Thoracic aorta (tissue), 2 donors: ENCODE data around the gene PRKCD. TPM values are rescaled to one million over a fixed set of nuclear protein-coding genes. Genes with fewer than 3 reads are reported as not detected.

Experiments used
- ATAC-seq: fragments of 150-250 bp; one replicate; pipeline ENCODE4 v1.8.0; 2017; ENCODE audit warnings: low read depth; ENCODE audit not compliant: insufficient number of reproducible peaks, low FRiP score
- DNase-seq: peaks from one replicate; pipeline ENCODE4 v3.0.0-alpha.2; 2020; ENCODE audit warnings: low spot score
- H3K27ac ChIP-seq, 2 donors: fragments of 200-600 bp; sonication (generic); 1 replicate in 1 of 2; 2 replicates in 1 of 2; pipeline ENCODE4 v1.5.1; 2016; ENCODE audit warnings: mild to moderate bottlenecking in 2 of 2, moderate library complexity in 2 of 2
- H3K27me3 ChIP-seq: fragments of 200-600 bp; sonication (generic); replicated peaks from 2 replicates; pipeline ENCODE4 v1.6.0; 2016; ENCODE audit warnings: mild to moderate bottlenecking; ENCODE audit not compliant: insufficient read depth
- H3K36me3 ChIP-seq: fragments of 200-600 bp; sonication (generic); one replicate; pipeline ENCODE4 v1.5.1; 2016
- H3K4me1 ChIP-seq, 2 donors: fragments of 200-600 bp; sonication (generic); 1 replicate in 1 of 2; 2 replicates in 1 of 2; pipeline versions ENCODE4 v1.5.1 to v1.6.0; 2016; ENCODE audit warnings: low read depth in 2 of 2, mild to moderate bottlenecking in 1 of 2; ENCODE audit not compliant: control insufficient read depth in 1 of 2
- H3K4me3 ChIP-seq: fragments of 200-600 bp; sonication (generic); 2 replicates; pipeline ENCODE4 v1.5.1; 2016; ENCODE audit warnings: mild to moderate bottlenecking
- H3K9me3 ChIP-seq: fragments of 200-600 bp; sonication (generic); 2 replicates; pipeline ENCODE4 v1.5.1; 2016
- CTCF ChIP-seq: fragments of 200-600 bp; sonication (generic); IDR thresholded peaks from one replicate; pipeline ENCODE4 v1.5.1; 2019; ENCODE audit warnings: antibody characterized with exemption
- total RNA-seq, 2 donors: library from RNA; depleted of rRNA; stranded (reverse); fragments of >200 nt; gene quantifications; one replicate each; pipeline versions ENCODE4 v1.1.0 to v1.2.3, GENCODE V29; 2016

The PRKCD gene
- total RNA-seq, 2 donors from 2014 or later, result 17.5 to 20.2 TPM

- ATAC-seq (no peak), DNase-seq (no peak)
- Histone ChIP-seq H3K4me1 (peaks cover 8 to 11% of the 10 kb centered on the region in 2 donors), H3K4me3 (no peak overlapping the region), H3K27me3 (no peaks in the 10 kb centered on the region), H3K27ac (no peak overlapping the region), H3K9me3 (no peaks in the 10 kb centered on the region), H3K36me3 (peaks cover 49% of the 10 kb centered on the region)
- no peak for TF ChIP-seq CTCF
These were observed 27.7 kb downstream of the PRKCD start for GRCh38 chr3:53188720-53189119.

GRCh38 chr3:53189276-53189675 lies 28.3 kb downstream of the PRKCD start:
- Histone ChIP-seq H3K36me3 (peaks cover 49% of the 10 kb centered on the region), H3K4me1 (peaks cover 12 to 16% of the 10 kb centered on the region in 2 donors), H3K9me3 (no peaks in the 10 kb centered on the region), H3K4me3 (no peak overlapping the region), H3K27me3 (no peaks in the 10 kb centered on the region), H3K27ac (no peak overlapping the region)
- no peak for TF ChIP-seq CTCF
- DNase-seq (no peak), ATAC-seq (no peak)

GRCh38 chr3:53190659-53191058 lies 29.6 kb downstream of the PRKCD start:
- Histone ChIP-seq H3K9me3 (no peaks in the 10 kb centered on the region), H3K27me3 (no peaks in the 10 kb centered on the region), H3K36me3 (peaks cover 49% of the 10 kb centered on the region), H3K4me3 (no peak overlapping the region), H3K27ac (no peak overlapping the region), H3K4me1 (peaks cover 19 to 30% of the 10 kb centered on the region in 2 donors)
- no peak for TF ChIP-seq CTCF
- DNase-seq, result no peak
- ATAC-seq, result no peak

- DNase-seq (no peak), ATAC-seq (no peak)
- H3K4me3 ChIP-seq, result no peak overlapping the region
- H3K9me3 ChIP-seq, result no peaks in the 10 kb centered on the region
- H3K36me3 ChIP-seq, result peaks cover 40% of the 10 kb centered on the region
- no peaks in the 10 kb centered on the region for H3K27me3 ChIP-seq
- H3K27ac ChIP-seq, result no peak overlapping the region
- TF ChIP-seq CTCF, result no peak
- peaks cover 22 to 35% of the 10 kb centered on the region in 2 donors for H3K4me1 ChIP-seq
These were observed 30.9 kb downstream of the PRKCD start for GRCh38 chr3:53191836-53192480.

GRCh38 chr3:53192608-53193007 lies 31.6 kb downstream of the PRKCD start:
- no peaks in the 10 kb centered on the region for H3K9me3 ChIP-seq
- peaks cover 33% of the 10 kb centered on the region for H3K36me3 ChIP-seq
- H3K4me1 ChIP-seq, result peaks cover 22 to 35% of the 10 kb centered on the region in 2 donors
- no peak for TF ChIP-seq CTCF
- H3K4me3 ChIP-seq, result no peak overlapping the region
- ATAC-seq (no peak), DNase-seq (no peak)
- H3K27ac ChIP-seq, result peak overlapping the region; percentile 82 to 93
- H3K27me3 ChIP-seq, result no peaks in the 10 kb centered on the region
